Fibroblast of lung (primary cell): ENCODE data around the gene ROMO1. TPM values are rescaled to one million over a fixed set of nuclear protein-coding genes. Genes with fewer than 3 reads are reported as not detected.

ENCODE experiments used
- DNase-seq, 2 donors: peaks; one replicate each; pipeline versions ENCODE4 v3.0.0 to v3.0.0-alpha.2; 2010; ENCODE audit warnings: low read depth in 2 of 2
- H2AFZ ChIP-seq: 2 replicates; pipeline ENCODE4 v1.5.1; 2012; ENCODE audit warnings: low read length, control low read depth, inconsistent platforms
- H3K27ac ChIP-seq: 2 replicates; pipeline ENCODE4 v1.5.1; 2011; ENCODE audit warnings: low read length, control low read depth; ENCODE audit not compliant: insufficient read depth
- H3K27me3 ChIP-seq: 2 replicates; pipeline ENCODE4 v1.5.1; 2011; ENCODE audit warnings: mild to moderate bottlenecking, low read length; ENCODE audit not compliant: control insufficient read depth, insufficient read depth
- H3K36me3 ChIP-seq: 2 replicates; pipeline ENCODE4 v1.5.1; 2011; ENCODE audit warnings: low read length; ENCODE audit not compliant: control insufficient read depth, insufficient read depth
- H3K4me1 ChIP-seq: 2 replicates; pipeline ENCODE4 v1.5.1; 2011; ENCODE audit warnings: low read length; ENCODE audit not compliant: control insufficient read depth, insufficient read depth; ENCODE audit errors: extremely low read depth
- H3K4me2 ChIP-seq: 2 replicates; pipeline ENCODE4 v1.5.1; 2011; ENCODE audit warnings: low read length, control low read depth; ENCODE audit not compliant: insufficient read depth; ENCODE audit errors: extremely low read depth
- H3K4me3 ChIP-seq, 4 experiments: fragments of 200-600 bp in 1 of 4; sonication (generic) in 1 of 4; replicated peaks in 1 of 4; 2 replicates each; pipeline ENCODE4 v1.5.1; 2011 to 2016; ENCODE audit warnings: low read length in 4 of 4, low read depth in 3 of 4, mild to moderate bottlenecking in 3 of 4, control low read depth in 2 of 4, inconsistent platforms in 1 of 4, mixed read lengths in 1 of 4; ENCODE audit not compliant: insufficient read depth in 1 of 4; ENCODE audit errors: control extremely low read depth in 1 of 4
- H3K79me2 ChIP-seq: 2 replicates; pipeline ENCODE4 v1.5.1; 2012; ENCODE audit warnings: mild to moderate bottlenecking, low read length, inconsistent platforms; ENCODE audit not compliant: control insufficient read depth, insufficient read depth
- H3K9ac ChIP-seq: 2 replicates; pipeline ENCODE4 v1.5.1; 2011; ENCODE audit warnings: mild to moderate bottlenecking, low read length, control low read depth; ENCODE audit not compliant: insufficient read depth
- H3K9me3 ChIP-seq: 2 replicates; pipeline ENCODE4 v1.5.1; 2012; ENCODE audit warnings: low read depth, low read length; ENCODE audit not compliant: control insufficient read depth, insufficient read depth
- H4K20me1 ChIP-seq: 2 replicates; pipeline ENCODE4 v1.5.1; 2011; ENCODE audit warnings: low read length; ENCODE audit not compliant: control insufficient read depth, insufficient read depth; ENCODE audit errors: extremely low read depth
- CTCF ChIP-seq, 2 donors: IDR thresholded peaks in 1 of 2; conservative IDR thresholded peaks in 1 of 2; 1 replicate in 1 of 2; 2 replicates in 1 of 2; pipeline ENCODE4 v1.5.1; 2011 to 2012; ENCODE audit warnings: low read length in 2 of 2, control low read depth in 1 of 2, inconsistent platforms in 1 of 2, low read depth in 1 of 2, mild to moderate bottlenecking in 1 of 2
- EZH2 ChIP-seq: IDR thresholded peaks from 2 replicates; pipeline ENCODE4 v1.5.1; 2012; ENCODE audit warnings: low read length, control low read depth, mild to moderate bottlenecking; ENCODE audit errors: missing control alignments
- polyA plus RNA-seq, 2 donors: library from polyadenylated mRNA; depleted of rRNA in 1 of 2; stranded (reverse) in 1 of 2; unstranded in 1 of 2; fragments of >200 nt; gene quantifications; 2 replicates each; pipeline ENCODE4 v1.2.1, GENCODE V29; 2011 to 2012; ENCODE audit warnings: missing spikeins in 1 of 2
- total RNA-seq: library from RNA; depleted of rRNA; stranded (reverse); fragments of >200 nt; gene quantifications from 2 replicates; pipeline ENCODE4 v1.2.1, GENCODE V29; 2014

The ROMO1 gene
- total and polyA plus RNA-seq, 2 donors (not counting 1 experiment from before 2014, with no cell fraction given), result 205 to 239 TPM

- Histone ChIP-seq H3K27ac (no peak overlapping the region), H3K4me2 (no peak overlapping the region), H4K20me1 (no peaks in the 10 kb centered on the region), H3K4me3 (no peak overlapping the region), H3K9me3 (no peaks in the 10 kb centered on the region), H3K9ac (no peak overlapping the region), H2AFZ (no peak overlapping the region), H3K27me3 (no peaks in the 10 kb centered on the region), H3K4me1 (peaks cover 6% of the 10 kb centered on the region), H3K79me2 (peaks cover 22% of the 10 kb centered on the region), H3K36me3 (peaks cover 2% of the 10 kb centered on the region)
- TF ChIP-seq EZH2 (no peak), CTCF (conservative IDR thresholded peaks at IDR 0.05 in 1 of 2, IDR thresholded peaks at IDR 0.05 in 1 of 2; ENCODE audit: low read depth in 1 of 2, low read length in 2 of 2) (no peak)
- no peak for DNase-seq
Measured at GRCh38 chr20:35695978-35696377, 3.2 kb upstream of the ROMO1 start.

GRCh38 chr20:35697696-35698297, 1.4 kb upstream of the ROMO1 start:
- Histone ChIP-seq H3K9me3 (no peaks in the 10 kb centered on the region), H3K27ac (no peak overlapping the region), H3K79me2 (peaks cover 25% of the 10 kb centered on the region), H3K4me3 (peak overlapping the region in 2 of 4 experiments; percentile 85 to 100), H3K36me3 (peaks cover 5% of the 10 kb centered on the region), H3K27me3 (no peaks in the 10 kb centered on the region), H3K4me1 (peaks cover 14% of the 10 kb centered on the region), H2AFZ (no peak overlapping the region), H3K9ac (no peak overlapping the region), H4K20me1 (no peaks in the 10 kb centered on the region), H3K4me2 (peak overlapping the region; percentile 81)
- TF ChIP-seq CTCF (conservative IDR thresholded peaks at IDR 0.05 in 1 of 2, IDR thresholded peaks at IDR 0.05 in 1 of 2; ENCODE audit: low read depth in 1 of 2, low read length in 2 of 2) (no peak), EZH2 (no peak)
- DNase-seq, result no peak

- peak overlapping the region; percentile 81 for H3K4me2 ChIP-seq
- no peaks in the 10 kb centered on the region for H3K27me3 ChIP-seq
- no peaks in the 10 kb centered on the region for H3K9me3 ChIP-seq
- peaks cover 5% of the 10 kb centered on the region for H3K36me3 ChIP-seq
- DNase-seq, result peak in 1 of 2 donors; percentile 21
- H3K4me3 ChIP-seq, result peak overlapping the region; percentile 85 to 100 (median 94)
- peaks cover 25% of the 10 kb centered on the region for H3K79me2 ChIP-seq
- peak overlapping the region; percentile 76 for H2AFZ ChIP-seq
- TF ChIP-seq CTCF (conservative IDR thresholded peaks at IDR 0.05 in 1 of 2, IDR thresholded peaks at IDR 0.05 in 1 of 2; ENCODE audit: low read depth in 1 of 2, low read length in 2 of 2), result no peak
- no peak for TF ChIP-seq EZH2
- H3K4me1 ChIP-seq, result peaks cover 14% of the 10 kb centered on the region
- no peaks in the 10 kb centered on the region for H4K20me1 ChIP-seq
- peak overlapping the region; percentile 98 for H3K9ac ChIP-seq
- H3K27ac ChIP-seq, result peak overlapping the region; percentile 98
Measured at GRCh38 chr20:35698298-35699126, 693 bp upstream of the ROMO1 start.
